ENCODE results near the gene CDHR2. TPM values are rescaled to one million over a fixed set of nuclear protein-coding genes. Genes with fewer than 3 reads are reported as not detected.

CDHR2 gene
- total RNA-seq, 1 donor from 2014 or later: 0.43 TPM

DNA sequence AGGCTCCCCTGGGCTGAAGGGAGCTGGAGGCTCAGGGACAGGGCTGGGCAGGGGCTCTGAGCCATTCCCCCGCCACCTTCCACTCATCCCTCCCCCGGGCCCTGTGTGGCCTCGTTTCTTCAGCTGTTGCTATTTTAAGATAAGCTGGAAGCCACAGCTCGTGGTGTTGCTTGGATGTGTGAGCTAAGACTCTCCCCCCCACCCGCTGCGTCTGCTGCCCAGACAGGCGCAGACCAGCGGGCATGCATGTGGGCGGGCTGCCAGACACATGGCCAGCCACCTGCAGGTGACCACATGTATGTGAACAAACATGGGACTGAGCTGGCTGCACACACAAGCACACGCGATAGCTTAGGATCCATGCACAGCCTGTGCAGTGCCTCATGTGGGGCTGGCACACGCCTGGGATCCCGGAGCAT, 72.5 kb downstream of the CDHR2 start:
- H3K9me3 Mint-ChIP-seq (ENCODE audit: unreplicated experiment): no peaks in the 10 kb centered on the region
- H3K4me1 Mint-ChIP-seq (ENCODE audit: unreplicated experiment): peaks cover 10% of the 10 kb centered on the region
- H3K27me3 Mint-ChIP-seq (ENCODE audit: unreplicated experiment): peaks cover 54% of the 10 kb centered on the region
- TF ChIP-seq, protein P1, sequence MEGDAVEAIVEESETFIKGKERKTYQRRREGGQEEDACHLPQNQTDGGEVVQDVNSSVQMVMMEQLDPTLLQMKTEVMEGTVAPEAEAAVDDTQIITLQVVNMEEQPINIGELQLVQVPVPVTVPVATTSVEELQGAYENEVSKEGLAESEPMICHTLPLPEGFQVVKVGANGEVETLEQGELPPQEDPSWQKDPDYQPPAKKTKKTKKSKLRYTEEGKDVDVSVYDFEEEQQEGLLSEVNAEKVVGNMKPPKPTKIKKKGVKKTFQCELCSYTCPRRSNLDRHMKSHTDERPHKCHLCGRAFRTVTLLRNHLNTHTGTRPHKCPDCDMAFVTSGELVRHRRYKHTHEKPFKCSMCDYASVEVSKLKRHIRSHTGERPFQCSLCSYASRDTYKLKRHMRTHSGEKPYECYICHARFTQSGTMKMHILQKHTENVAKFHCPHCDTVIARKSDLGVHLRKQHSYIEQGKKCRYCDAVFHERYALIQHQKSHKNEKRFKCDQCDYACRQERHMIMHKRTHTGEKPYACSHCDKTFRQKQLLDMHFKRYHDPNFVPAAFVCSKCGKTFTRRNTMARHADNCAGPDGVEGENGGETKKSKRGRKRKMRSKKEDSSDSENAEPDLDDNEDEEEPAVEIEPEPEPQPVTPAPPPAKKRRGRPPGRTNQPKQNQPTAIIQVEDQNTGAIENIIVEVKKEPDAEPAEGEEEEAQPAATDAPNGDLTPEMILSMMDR (IDR thresholded peaks at IDR 0.05): no peak
- no peak for DNase-seq (ENCODE audit: extremely low spot score, unreplicated experiment)
- H3K4me3 Mint-ChIP-seq (ENCODE audit: unreplicated experiment): no peak overlapping the region
- H3K36me3 Mint-ChIP-seq (ENCODE audit: unreplicated experiment): no peaks in the 10 kb centered on the region
- no peak overlapping the region for H3K27ac Mint-ChIP-seq (ENCODE audit: unreplicated experiment)

DNA sequence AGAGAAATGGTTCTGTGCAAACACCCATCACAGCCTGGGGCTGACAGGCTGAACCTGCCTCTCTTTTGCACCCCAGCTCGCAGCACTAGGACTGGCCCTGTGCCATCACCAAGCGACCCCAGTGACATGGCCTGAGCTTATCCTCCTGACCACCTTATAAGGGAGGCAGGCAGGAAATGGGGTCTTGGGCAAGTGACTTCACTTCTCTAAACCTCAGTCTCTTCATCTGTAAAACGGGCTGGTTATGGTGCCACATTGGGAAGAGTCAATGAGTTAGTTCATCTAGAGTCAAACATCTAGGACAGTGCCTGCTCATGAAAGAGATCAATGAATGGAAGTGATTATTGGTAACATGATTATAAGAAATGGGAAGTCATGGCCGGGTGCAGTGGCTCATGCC, 75.0 kb downstream of the CDHR2 start:
- H3K4me3 Mint-ChIP-seq (ENCODE audit: unreplicated experiment): no peak overlapping the region
- DNase-seq (ENCODE audit: extremely low spot score, unreplicated experiment): no peak
- no peaks in the 10 kb centered on the region for H3K9me3 Mint-ChIP-seq (ENCODE audit: unreplicated experiment)
- H3K27me3 Mint-ChIP-seq (ENCODE audit: unreplicated experiment): peaks cover 60% of the 10 kb centered on the region
- no peak overlapping the region for H3K27ac Mint-ChIP-seq (ENCODE audit: unreplicated experiment)
- H3K36me3 Mint-ChIP-seq (ENCODE audit: unreplicated experiment): no peaks in the 10 kb centered on the region
- peaks cover 9% of the 10 kb centered on the region for H3K4me1 Mint-ChIP-seq (ENCODE audit: unreplicated experiment)
- TF ChIP-seq, protein P1 (IDR thresholded peaks at IDR 0.05): no peak

DNA sequence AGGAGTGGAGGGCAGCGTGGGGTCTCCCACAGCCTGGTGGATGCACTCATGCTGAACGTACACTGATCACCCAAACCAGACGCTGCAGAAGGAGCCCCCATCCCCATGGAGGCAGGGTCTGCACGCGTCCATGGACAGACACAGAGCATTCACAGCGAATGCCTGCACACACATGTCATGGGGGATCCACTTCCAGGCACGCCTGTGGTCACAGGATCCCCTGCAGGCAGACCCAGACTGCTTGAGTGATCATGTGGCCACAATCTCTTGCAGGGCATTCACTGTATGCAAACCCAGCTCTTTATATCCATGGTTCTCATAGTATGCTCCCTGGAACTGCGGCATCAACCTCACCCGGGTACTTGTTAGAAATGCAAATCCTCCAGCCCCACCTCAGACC, 75.8 kb downstream of the CDHR2 start:
- Mint-ChIP-seq H3K4me1 (ENCODE audit: unreplicated experiment) (peaks cover 14% of the 10 kb centered on the region), H3K27ac (ENCODE audit: unreplicated experiment) (no peak overlapping the region), H3K27me3 (ENCODE audit: unreplicated experiment) (peaks cover 64% of the 10 kb centered on the region), H3K4me3 (ENCODE audit: unreplicated experiment) (no peak overlapping the region), H3K36me3 (ENCODE audit: unreplicated experiment) (no peaks in the 10 kb centered on the region), H3K9me3 (ENCODE audit: unreplicated experiment) (no peaks in the 10 kb centered on the region)
- no peak for DNase-seq (ENCODE audit: extremely low spot score, unreplicated experiment)
- TF ChIP-seq, protein P1 (IDR thresholded peaks at IDR 0.05): no peak

GRCh38 chr5:176625512-176625911, 76.4 kb downstream of the CDHR2 start:
- Mint-ChIP-seq H3K27me3 (ENCODE audit: unreplicated experiment) (peaks cover 59% of the 10 kb centered on the region), H3K4me3 (ENCODE audit: unreplicated experiment) (no peak overlapping the region), H3K27ac (ENCODE audit: unreplicated experiment) (no peak overlapping the region), H3K4me1 (ENCODE audit: unreplicated experiment) (peaks cover 9% of the 10 kb centered on the region), H3K9me3 (ENCODE audit: unreplicated experiment) (no peaks in the 10 kb centered on the region), H3K36me3 (ENCODE audit: unreplicated experiment) (no peaks in the 10 kb centered on the region)
- DNase-seq (ENCODE audit: extremely low spot score, unreplicated experiment): no peak
- TF ChIP-seq, protein P1 (IDR thresholded peaks at IDR 0.05): no peak

DNA sequence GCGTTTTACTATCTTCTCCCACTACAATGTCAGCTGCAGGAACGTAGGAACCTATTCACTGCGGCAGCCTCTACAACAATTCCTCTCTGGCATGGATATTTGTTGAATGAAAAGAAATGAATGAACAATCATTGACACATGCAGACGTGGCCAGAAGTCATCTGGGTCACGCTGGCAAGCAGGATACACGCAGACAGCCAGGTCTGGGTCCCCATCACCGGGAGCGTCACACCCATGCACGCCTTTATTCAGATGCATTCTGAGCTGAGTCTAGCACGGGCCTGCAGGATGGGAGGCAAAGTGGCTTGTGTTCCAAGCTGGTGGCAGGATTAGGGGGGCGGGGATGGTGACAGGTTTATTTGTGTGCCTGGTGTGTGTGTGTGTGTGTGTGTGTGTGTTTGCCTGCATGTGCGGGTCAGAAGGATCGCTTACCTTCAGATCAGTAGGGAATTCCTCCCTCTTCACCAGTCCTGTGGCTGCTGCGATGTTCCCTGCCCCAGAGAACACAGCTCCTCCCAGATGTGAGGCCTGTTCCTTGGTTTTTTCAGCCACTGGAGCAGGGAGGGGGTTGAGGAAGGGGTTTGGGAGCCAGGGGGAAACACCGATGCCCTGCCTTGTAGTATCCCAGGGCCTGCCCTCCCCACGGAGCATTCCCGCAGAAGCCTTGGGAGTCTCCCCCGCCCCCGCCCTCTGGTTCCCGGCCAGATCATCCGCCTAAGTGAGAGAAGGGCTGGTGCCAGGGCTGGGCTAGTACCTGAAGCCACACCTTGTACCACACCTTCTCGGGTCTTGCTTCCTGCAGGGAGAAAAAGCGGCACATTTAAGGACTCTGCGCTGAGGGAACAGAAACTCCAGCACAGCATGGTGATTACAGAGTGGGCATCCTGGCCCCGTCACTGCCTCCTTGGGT, 77.1 kb downstream of the CDHR2 start:
- peaks cover 61% of the 10 kb centered on the region for H3K27me3 Mint-ChIP-seq (ENCODE audit: unreplicated experiment)
- no peak for DNase-seq (ENCODE audit: extremely low spot score, unreplicated experiment)
- TF ChIP-seq, protein P1 (IDR thresholded peaks at IDR 0.05): no peak

More for the DNA sequence above, 77.1 kb downstream of the CDHR2 start:
- H3K4me3 Mint-ChIP-seq (ENCODE audit: unreplicated experiment): no peak overlapping the region
- no peaks in the 10 kb centered on the region for H3K36me3 Mint-ChIP-seq (ENCODE audit: unreplicated experiment)
- H3K27ac Mint-ChIP-seq (ENCODE audit: unreplicated experiment): no peak overlapping the region
- no peaks in the 10 kb centered on the region for H3K9me3 Mint-ChIP-seq (ENCODE audit: unreplicated experiment)
- peaks cover 11% of the 10 kb centered on the region for H3K4me1 Mint-ChIP-seq (ENCODE audit: unreplicated experiment)
